ENCODE measurements around the gene DKK1.

DKK1 gene

GRCh38 chr10:52322936-52323335 lies 8.9 kb downstream of the DKK1 start:
- H3K36me3 ChIP-seq (ENCODE audit: control insufficient read depth in 1 of 2, insufficient read depth in 2 of 2, low read depth in 1 of 2, low read length in 2 of 2): no peaks in the 10 kb centered on the region
- no peak overlapping the region for H4K8ac ChIP-seq (ENCODE audit: low read length)
- H3K9me3 ChIP-seq (ENCODE audit: control insufficient read depth, low read length): no peaks in the 10 kb centered on the region
- no peak overlapping the region for H3K9ac ChIP-seq (ENCODE audit: low read length)
- no peaks in the 10 kb centered on the region for H3K27me3 ChIP-seq (ENCODE audit: control insufficient read depth in 1 of 2, insufficient read depth in 1 of 2, low read length in 2 of 2)
- no peak overlapping the region for H3K18ac ChIP-seq (ENCODE audit: low read depth in 1 of 2, low read length in 2 of 2)
- H3K27ac ChIP-seq (ENCODE audit: low read length, poor library complexity, severe bottlenecking): no peak overlapping the region
- H3K4ac ChIP-seq (ENCODE audit: low read depth in 1 of 2, low read length in 2 of 2): no peak overlapping the region
- no peak overlapping the region for H3K23ac ChIP-seq (ENCODE audit: low read length in 2 of 2)
- no CpG with 5 or more reads among the region's 1 CpG for WGBS
- no peak overlapping the region for H2AK5ac ChIP-seq (ENCODE audit: low read length, severe bottlenecking)
- no peak overlapping the region for H2BK15ac ChIP-seq (ENCODE audit: low read depth, poor library complexity, severe bottlenecking)
- H3K79me1 ChIP-seq (replicated peaks; ENCODE audit: low read length, poor library complexity, severe bottlenecking): no peaks in the 10 kb centered on the region
- no peak overlapping the region for H2BK5ac ChIP-seq (ENCODE audit: low read depth, low read length, poor library complexity, severe bottlenecking)
- H2BK120ac ChIP-seq (ENCODE audit: low read depth, low read length): no peak overlapping the region
- H3K4me2 ChIP-seq (ENCODE audit: low read length, poor library complexity, severe bottlenecking): no peak overlapping the region
- H3K4me1 ChIP-seq (ENCODE audit: control insufficient read depth, insufficient read depth, low read depth, low read length): no peaks in the 10 kb centered on the region
- H2AFZ ChIP-seq (ENCODE audit: low read depth, low read length): no peak overlapping the region
- H4K91ac ChIP-seq (ENCODE audit: low read length): no peak overlapping the region
- H2BK12ac ChIP-seq (ENCODE audit: low read length in 2 of 2): no peak overlapping the region
- H3K14ac ChIP-seq (ENCODE audit: low read length in 2 of 2): no peak overlapping the region
- H3K4me3 ChIP-seq (ENCODE audit: insufficient read depth in 1 of 2, low read depth in 1 of 2, low read length in 2 of 2): no peak overlapping the region
- no peak for DNase-seq

- Histone ChIP-seq H3K4ac (ENCODE audit: low read depth in 1 of 2, low read length in 2 of 2) (no peak overlapping the region), H3K79me1 (replicated peaks; ENCODE audit: low read length, poor library complexity, severe bottlenecking) (no peaks in the 10 kb centered on the region), H4K8ac (ENCODE audit: low read length) (no peak overlapping the region), H2BK15ac (ENCODE audit: low read depth, poor library complexity, severe bottlenecking) (no peak overlapping the region), H2AK5ac (ENCODE audit: low read length, severe bottlenecking) (no peak overlapping the region), H3K9ac (ENCODE audit: low read length) (no peak overlapping the region), H3K36me3 (ENCODE audit: control insufficient read depth in 1 of 2, insufficient read depth in 2 of 2, low read depth in 1 of 2, low read length in 2 of 2) (no peaks in the 10 kb centered on the region), H3K18ac (ENCODE audit: low read depth in 1 of 2, low read length in 2 of 2) (no peak overlapping the region), H4K91ac (ENCODE audit: low read length) (no peak overlapping the region), H2AFZ (ENCODE audit: low read depth, low read length) (no peak overlapping the region), H3K27ac (ENCODE audit: low read length, poor library complexity, severe bottlenecking) (no peak overlapping the region), H2BK5ac (ENCODE audit: low read depth, low read length, poor library complexity, severe bottlenecking) (no peak overlapping the region), H3K27me3 (ENCODE audit: control insufficient read depth in 1 of 2, insufficient read depth in 1 of 2, low read length in 2 of 2) (no peaks in the 10 kb centered on the region), H3K23ac (ENCODE audit: low read length in 2 of 2) (no peak overlapping the region), H3K14ac (ENCODE audit: low read length in 2 of 2) (no peak overlapping the region), H2BK12ac (ENCODE audit: low read length in 2 of 2) (no peak overlapping the region), H2BK120ac (ENCODE audit: low read depth, low read length) (no peak overlapping the region), H3K4me2 (ENCODE audit: low read length, poor library complexity, severe bottlenecking) (no peak overlapping the region), H3K4me1 (ENCODE audit: control insufficient read depth, insufficient read depth, low read depth, low read length) (no peaks in the 10 kb centered on the region), H3K4me3 (ENCODE audit: insufficient read depth in 1 of 2, low read depth in 1 of 2, low read length in 2 of 2) (no peak overlapping the region), H3K9me3 (ENCODE audit: control insufficient read depth, low read length) (no peaks in the 10 kb centered on the region)
- 100% methylated on average over 1 of the region's 2 CpGs for WGBS
- no peak for DNase-seq
These were observed 12.3 kb downstream of the DKK1 start for GRCh38 chr10:52326382-52326781.

GRCh38 chr10:52331638-52332364 lies 17.7 kb downstream of the DKK1 start:
- Histone ChIP-seq H3K27me3 (ENCODE audit: control insufficient read depth in 1 of 2, insufficient read depth in 1 of 2, low read length in 2 of 2) (no peaks in the 10 kb centered on the region), H3K4me3 (ENCODE audit: insufficient read depth in 1 of 2, low read depth in 1 of 2, low read length in 2 of 2) (no peak overlapping the region), H2AFZ (ENCODE audit: low read depth, low read length) (no peak overlapping the region), H2BK120ac (ENCODE audit: low read depth, low read length) (peak overlapping the region; percentile 19), H3K4me2 (ENCODE audit: low read length, poor library complexity, severe bottlenecking) (no peak overlapping the region), H2AK5ac (ENCODE audit: low read length, severe bottlenecking) (no peak overlapping the region), H3K4ac (ENCODE audit: low read depth in 1 of 2, low read length in 2 of 2) (no peak overlapping the region), H3K36me3 (ENCODE audit: control insufficient read depth in 1 of 2, insufficient read depth in 2 of 2, low read depth in 1 of 2, low read length in 2 of 2) (no peaks in the 10 kb centered on the region), H3K9me3 (ENCODE audit: control insufficient read depth, low read length) (no peaks in the 10 kb centered on the region), H3K27ac (ENCODE audit: low read length, poor library complexity, severe bottlenecking) (no peak overlapping the region), H2BK5ac (ENCODE audit: low read depth, low read length, poor library complexity, severe bottlenecking) (no peak overlapping the region), H3K18ac (ENCODE audit: low read depth in 1 of 2, low read length in 2 of 2) (no peak overlapping the region), H3K23ac (ENCODE audit: low read length in 2 of 2) (no peak overlapping the region), H3K4me1 (ENCODE audit: control insufficient read depth, insufficient read depth, low read depth, low read length) (peaks cover 2% of the 10 kb centered on the region), H3K14ac (ENCODE audit: low read length in 2 of 2) (no peak overlapping the region), H3K79me1 (replicated peaks; ENCODE audit: low read length, poor library complexity, severe bottlenecking) (no peaks in the 10 kb centered on the region), H2BK12ac (ENCODE audit: low read length in 2 of 2) (no peak overlapping the region), H4K8ac (ENCODE audit: low read length) (no peak overlapping the region), H4K91ac (ENCODE audit: low read length) (no peak overlapping the region), H3K9ac (ENCODE audit: low read length) (no peak overlapping the region), H2BK15ac (ENCODE audit: low read depth, poor library complexity, severe bottlenecking) (no peak overlapping the region)
- WGBS: 94% methylated on average over 2 of the region's 3 CpGs
- no peak for DNase-seq

GRCh38 chr10:52332815-52333214 lies 18.7 kb downstream of the DKK1 start:
- WGBS: 67% methylated on average over 1 of the region's 5 CpGs
- no peak overlapping the region for H2AFZ ChIP-seq (ENCODE audit: low read depth, low read length)
- H3K18ac ChIP-seq (ENCODE audit: low read depth in 1 of 2, low read length in 2 of 2): no peak overlapping the region
- H3K36me3 ChIP-seq (ENCODE audit: control insufficient read depth in 1 of 2, insufficient read depth in 2 of 2, low read depth in 1 of 2, low read length in 2 of 2): no peaks in the 10 kb centered on the region
- no peaks in the 10 kb centered on the region for H3K9me3 ChIP-seq (ENCODE audit: control insufficient read depth, low read length)
- no peak overlapping the region for H2BK15ac ChIP-seq (ENCODE audit: low read depth, poor library complexity, severe bottlenecking)
- H3K27ac ChIP-seq (ENCODE audit: low read length, poor library complexity, severe bottlenecking): no peak overlapping the region
- no peak overlapping the region for H3K4me3 ChIP-seq (ENCODE audit: insufficient read depth in 1 of 2, low read depth in 1 of 2, low read length in 2 of 2)
- no peak overlapping the region for H2AK5ac ChIP-seq (ENCODE audit: low read length, severe bottlenecking)
- no peak overlapping the region for H4K8ac ChIP-seq (ENCODE audit: low read length)
- no peak overlapping the region for H3K14ac ChIP-seq (ENCODE audit: low read length in 2 of 2)
- no peaks in the 10 kb centered on the region for H3K79me1 ChIP-seq (replicated peaks; ENCODE audit: low read length, poor library complexity, severe bottlenecking)
- H2BK12ac ChIP-seq (ENCODE audit: low read length in 2 of 2): no peak overlapping the region
- H3K27me3 ChIP-seq (ENCODE audit: control insufficient read depth in 1 of 2, insufficient read depth in 1 of 2, low read length in 2 of 2): no peaks in the 10 kb centered on the region
- H3K4ac ChIP-seq (ENCODE audit: low read depth in 1 of 2, low read length in 2 of 2): no peak overlapping the region
- peak; percentile 33 for DNase-seq
- H3K4me1 ChIP-seq (ENCODE audit: control insufficient read depth, insufficient read depth, low read depth, low read length): peaks cover 2% of the 10 kb centered on the region
- no peak overlapping the region for H2BK120ac ChIP-seq (ENCODE audit: low read depth, low read length)
- H4K91ac ChIP-seq (ENCODE audit: low read length): no peak overlapping the region
- H3K9ac ChIP-seq (ENCODE audit: low read length): no peak overlapping the region
- no peak overlapping the region for H3K4me2 ChIP-seq (ENCODE audit: low read length, poor library complexity, severe bottlenecking)
- no peak overlapping the region for H2BK5ac ChIP-seq (ENCODE audit: low read depth, low read length, poor library complexity, severe bottlenecking)
- H3K23ac ChIP-seq (ENCODE audit: low read length in 2 of 2): no peak overlapping the region

Data from mesenchymal stem cell (in vitro differentiated cells and primary cell).